ENCODE data around the gene RPRML.

RPRML gene

GRCh38 chr17:46975287-46975686 lies 3.8 kb downstream of the RPRML start:
- TF ChIP-seq SUZ12 (IDR thresholded peaks at IDR 0.05; ENCODE audit: extremely low read depth, insufficient read depth, insufficient read length): no peak
- no peak for TF ChIP-seq ZNF274 (IDR thresholded peaks at IDR 0.05; ENCODE audit: low read depth, low read length)
- TF ChIP-seq YY1 (IDR thresholded peaks at IDR 0.05; ENCODE audit: insufficient read depth, insufficient read length): no peak
- peaks cover 7% of the 10 kb centered on the region for H3K4me1 ChIP-seq (ENCODE audit: insufficient read depth, insufficient read length)
- H3K9ac ChIP-seq (ENCODE audit: insufficient read length, low read depth): no peak overlapping the region
- H3K36me3 ChIP-seq (ENCODE audit: insufficient read depth, insufficient read length, low read length): no peaks in the 10 kb centered on the region
- H3K27me3 ChIP-seq (ENCODE audit: insufficient read depth, insufficient read length): peaks cover 16% of the 10 kb centered on the region
- no peaks in the 10 kb centered on the region for H3K9me3 ChIP-seq (ENCODE audit: insufficient read depth, low read length)
- H3K4me3 ChIP-seq (ENCODE audit: insufficient read length, low read depth): no peak overlapping the region
- DNase-seq (ENCODE audit: low read depth, low spot score): no peak

GRCh38 chr17:46974086-46974485 lies 5.0 kb downstream of the RPRML start:
- H3K36me3 ChIP-seq (ENCODE audit: insufficient read depth, insufficient read length, low read length): peaks cover 3% of the 10 kb centered on the region
- H3K27me3 ChIP-seq (ENCODE audit: insufficient read depth, insufficient read length): peaks cover 13% of the 10 kb centered on the region
- no peaks in the 10 kb centered on the region for H3K9me3 ChIP-seq (ENCODE audit: insufficient read depth, low read length)
- H3K4me3 ChIP-seq (ENCODE audit: insufficient read length, low read depth): no peak overlapping the region
- no peak for DNase-seq (ENCODE audit: low read depth, low spot score)
- TF ChIP-seq YY1 (IDR thresholded peaks at IDR 0.05; ENCODE audit: insufficient read depth, insufficient read length): no peak
- TF ChIP-seq SUZ12 (IDR thresholded peaks at IDR 0.05; ENCODE audit: extremely low read depth, insufficient read depth, insufficient read length): no peak
- no peak for TF ChIP-seq ZNF274 (IDR thresholded peaks at IDR 0.05; ENCODE audit: low read depth, low read length)
- H3K4me1 ChIP-seq (ENCODE audit: insufficient read depth, insufficient read length): peaks cover 7% of the 10 kb centered on the region
- no peak overlapping the region for H3K9ac ChIP-seq (ENCODE audit: insufficient read length, low read depth)

- no peaks in the 10 kb centered on the region for H3K27me3 ChIP-seq (ENCODE audit: insufficient read depth, insufficient read length)
Observed at GRCh38 chr17:46972346-46972745, 6.7 kb downstream of the RPRML start.

GRCh38 chr17:46971647-46972300 lies 7.3 kb downstream of the RPRML start:
- Histone ChIP-seq H3K4me3 (ENCODE audit: insufficient read length, low read depth) (no peak overlapping the region), H3K9ac (ENCODE audit: insufficient read length, low read depth) (no peak overlapping the region), H3K9me3 (ENCODE audit: insufficient read depth, low read length) (no peaks in the 10 kb centered on the region), H3K4me1 (ENCODE audit: insufficient read depth, insufficient read length) (peaks cover 7% of the 10 kb centered on the region), H3K27me3 (ENCODE audit: insufficient read depth, insufficient read length) (no peaks in the 10 kb centered on the region), H3K36me3 (ENCODE audit: insufficient read depth, insufficient read length, low read length) (peaks cover 9% of the 10 kb centered on the region)
- no peak for TF ChIP-seq YY1 (IDR thresholded peaks at IDR 0.05; ENCODE audit: insufficient read depth, insufficient read length)
- TF ChIP-seq SUZ12 (IDR thresholded peaks at IDR 0.05; ENCODE audit: extremely low read depth, insufficient read depth, insufficient read length): no peak
- TF ChIP-seq ZNF274 (IDR thresholded peaks at IDR 0.05; ENCODE audit: low read depth, low read length): no peak
- no peak for DNase-seq (ENCODE audit: low read depth, low spot score)

More at GRCh38 chr17:46972346-46972745, 6.7 kb downstream of the RPRML start:
- no peak for DNase-seq (ENCODE audit: low read depth, low spot score)
- Histone ChIP-seq H3K36me3 (ENCODE audit: insufficient read depth, insufficient read length, low read length) (peaks cover 9% of the 10 kb centered on the region), H3K4me1 (ENCODE audit: insufficient read depth, insufficient read length) (peaks cover 7% of the 10 kb centered on the region), H3K4me3 (ENCODE audit: insufficient read length, low read depth) (no peak overlapping the region), H3K9me3 (ENCODE audit: insufficient read depth, low read length) (no peaks in the 10 kb centered on the region), H3K9ac (ENCODE audit: insufficient read length, low read depth) (no peak overlapping the region)
- TF ChIP-seq SUZ12 (IDR thresholded peaks at IDR 0.05; ENCODE audit: extremely low read depth, insufficient read depth, insufficient read length): no peak
- TF ChIP-seq YY1 (IDR thresholded peaks at IDR 0.05; ENCODE audit: insufficient read depth, insufficient read length): no peak
- no peak for TF ChIP-seq ZNF274 (IDR thresholded peaks at IDR 0.05; ENCODE audit: low read depth, low read length)

- no peak for TF ChIP-seq ZNF274 (IDR thresholded peaks at IDR 0.05; ENCODE audit: low read depth, low read length)
- no peak for TF ChIP-seq SUZ12 (IDR thresholded peaks at IDR 0.05; ENCODE audit: extremely low read depth, insufficient read depth, insufficient read length)
- TF ChIP-seq YY1 (IDR thresholded peaks at IDR 0.05; ENCODE audit: insufficient read depth, insufficient read length): no peak
- no peaks in the 10 kb centered on the region for H3K9me3 ChIP-seq (ENCODE audit: insufficient read depth, low read length)
- no peaks in the 10 kb centered on the region for H3K27me3 ChIP-seq (ENCODE audit: insufficient read depth, insufficient read length)
- no peak for DNase-seq (ENCODE audit: low read depth, low spot score)
- no peaks in the 10 kb centered on the region for H3K4me1 ChIP-seq (ENCODE audit: insufficient read depth, insufficient read length)
- H3K9ac ChIP-seq (ENCODE audit: insufficient read length, low read depth): no peak overlapping the region
- no peak overlapping the region for H3K4me3 ChIP-seq (ENCODE audit: insufficient read length, low read depth)
- H3K36me3 ChIP-seq (ENCODE audit: insufficient read depth, insufficient read length, low read length): peaks cover 13% of the 10 kb centered on the region
Observed at GRCh38 chr17:46968896-46969295, 10.2 kb downstream of the RPRML start.

- H3K27me3 ChIP-seq (ENCODE audit: insufficient read depth, insufficient read length): no peaks in the 10 kb centered on the region
- H3K36me3 ChIP-seq (ENCODE audit: insufficient read depth, insufficient read length, low read length): peaks cover 13% of the 10 kb centered on the region
- H3K4me1 ChIP-seq (ENCODE audit: insufficient read depth, insufficient read length): no peaks in the 10 kb centered on the region
- no peaks in the 10 kb centered on the region for H3K9me3 ChIP-seq (ENCODE audit: insufficient read depth, low read length)
- no peak for DNase-seq (ENCODE audit: low read depth, low spot score)
- no peak overlapping the region for H3K4me3 ChIP-seq (ENCODE audit: insufficient read length, low read depth)
- H3K9ac ChIP-seq (ENCODE audit: insufficient read length, low read depth): no peak overlapping the region
- no peak for TF ChIP-seq ZNF274 (IDR thresholded peaks at IDR 0.05; ENCODE audit: low read depth, low read length)
- TF ChIP-seq SUZ12 (IDR thresholded peaks at IDR 0.05; ENCODE audit: extremely low read depth, insufficient read depth, insufficient read length): no peak
- TF ChIP-seq YY1 (IDR thresholded peaks at IDR 0.05; ENCODE audit: insufficient read depth, insufficient read length): no peak
Observed at GRCh38 chr17:46968224-46968834, 10.7 kb downstream of the RPRML start.
